Measurements from ENCODE around the gene NACC1. TPM values are rescaled to one million over a fixed set of nuclear protein-coding genes. Genes with fewer than 3 reads are reported as not detected.
A peak's percentile ranks its signal among the peaks of the same experiment; 100 is the strongest.

NACC1 gene
- total RNA-seq, 1 donor from 2014 or later = 35.2 TPM

DNA sequence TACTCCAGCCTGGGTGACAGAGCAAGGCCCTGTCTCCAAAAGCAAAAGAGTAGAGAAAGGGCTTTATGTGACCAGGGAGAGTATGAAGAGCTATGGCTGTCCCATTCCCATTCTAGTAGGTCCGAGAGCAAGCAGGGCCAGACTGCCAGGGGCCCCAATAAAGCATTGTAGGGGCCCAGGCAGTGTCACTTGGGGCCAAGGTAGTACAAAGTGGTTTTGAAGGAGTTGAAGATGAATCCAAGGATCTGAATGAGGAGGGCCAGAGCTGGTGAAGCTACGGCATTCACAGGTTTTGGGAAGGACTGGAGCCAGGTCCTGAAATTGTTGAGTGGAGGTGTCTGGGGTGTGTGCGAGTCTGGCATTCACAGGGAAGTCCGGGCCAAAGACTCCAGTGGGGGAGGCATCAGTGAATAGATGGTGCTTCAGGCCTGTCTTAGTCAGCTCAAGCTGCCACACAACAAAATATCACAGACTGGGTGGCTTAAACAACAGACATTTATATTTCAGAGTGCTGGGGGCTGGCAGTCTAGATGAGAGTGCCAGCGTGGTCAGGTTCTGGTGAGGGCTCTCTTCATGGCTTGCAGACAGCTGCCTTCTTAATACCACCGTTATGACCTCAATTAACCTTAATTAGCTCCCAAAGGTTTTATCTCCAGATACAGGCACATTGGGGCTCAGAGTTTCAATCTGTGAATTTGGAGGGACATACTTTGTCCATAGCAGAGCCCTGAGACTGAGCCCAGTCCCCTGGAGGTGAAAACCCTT lies 9.9 kb downstream of the NACC1 start:
- Histone ChIP-seq H3K27ac (no peak overlapping the region), H3K9me3 (no peaks in the 10 kb centered on the region), H3K36me3 (peaks cover 8% of the 10 kb centered on the region), H3K27me3 (ENCODE audit: low read depth) (no peaks in the 10 kb centered on the region), H3K4me3 (no peak overlapping the region), H3K4me1 (peaks cover 5% of the 10 kb centered on the region)
- DNase-seq (no peak), ATAC-seq (no peak)
- intact Hi-C loops (cut with DNase I) = no loop called here
- TF ChIP-seq, protein P1, sequence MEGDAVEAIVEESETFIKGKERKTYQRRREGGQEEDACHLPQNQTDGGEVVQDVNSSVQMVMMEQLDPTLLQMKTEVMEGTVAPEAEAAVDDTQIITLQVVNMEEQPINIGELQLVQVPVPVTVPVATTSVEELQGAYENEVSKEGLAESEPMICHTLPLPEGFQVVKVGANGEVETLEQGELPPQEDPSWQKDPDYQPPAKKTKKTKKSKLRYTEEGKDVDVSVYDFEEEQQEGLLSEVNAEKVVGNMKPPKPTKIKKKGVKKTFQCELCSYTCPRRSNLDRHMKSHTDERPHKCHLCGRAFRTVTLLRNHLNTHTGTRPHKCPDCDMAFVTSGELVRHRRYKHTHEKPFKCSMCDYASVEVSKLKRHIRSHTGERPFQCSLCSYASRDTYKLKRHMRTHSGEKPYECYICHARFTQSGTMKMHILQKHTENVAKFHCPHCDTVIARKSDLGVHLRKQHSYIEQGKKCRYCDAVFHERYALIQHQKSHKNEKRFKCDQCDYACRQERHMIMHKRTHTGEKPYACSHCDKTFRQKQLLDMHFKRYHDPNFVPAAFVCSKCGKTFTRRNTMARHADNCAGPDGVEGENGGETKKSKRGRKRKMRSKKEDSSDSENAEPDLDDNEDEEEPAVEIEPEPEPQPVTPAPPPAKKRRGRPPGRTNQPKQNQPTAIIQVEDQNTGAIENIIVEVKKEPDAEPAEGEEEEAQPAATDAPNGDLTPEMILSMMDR (IDR thresholded peaks at IDR 0.05) = no peak

DNA sequence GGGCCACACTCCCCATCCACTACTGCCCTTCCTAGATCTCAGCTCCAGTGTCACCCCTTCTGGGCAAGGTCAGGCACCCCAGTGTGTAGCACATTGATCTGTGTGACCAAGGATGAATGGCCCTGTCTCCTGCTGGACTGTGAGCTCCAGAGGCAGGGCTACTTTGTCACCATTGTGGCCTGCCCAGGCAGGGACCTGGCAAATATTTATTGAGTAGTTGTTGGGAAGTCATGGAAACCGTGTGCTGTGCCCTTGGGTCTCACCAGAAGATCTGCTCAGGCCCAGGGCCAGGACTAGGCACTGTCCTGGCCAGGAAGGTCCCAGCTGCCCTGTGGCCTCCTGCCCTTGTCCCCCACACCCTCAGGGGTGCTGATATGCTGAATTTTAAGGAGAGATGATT lies 10.5 kb downstream of the NACC1 start:
- TF ChIP-seq, protein P1 (IDR thresholded peaks at IDR 0.05) = no peak
- DNase-seq (no peak), ATAC-seq (peak in 1 of 2 donors; percentile 39)
- Histone ChIP-seq H3K4me1 (peaks cover 8% of the 10 kb centered on the region), H3K9me3 (no peaks in the 10 kb centered on the region), H3K27me3 (ENCODE audit: low read depth) (no peaks in the 10 kb centered on the region), H3K36me3 (peaks cover 8% of the 10 kb centered on the region), H3K4me3 (no peak overlapping the region), H3K27ac (no peak overlapping the region)
- intact Hi-C loops (cut with DNase I) = no loop called here

DNA sequence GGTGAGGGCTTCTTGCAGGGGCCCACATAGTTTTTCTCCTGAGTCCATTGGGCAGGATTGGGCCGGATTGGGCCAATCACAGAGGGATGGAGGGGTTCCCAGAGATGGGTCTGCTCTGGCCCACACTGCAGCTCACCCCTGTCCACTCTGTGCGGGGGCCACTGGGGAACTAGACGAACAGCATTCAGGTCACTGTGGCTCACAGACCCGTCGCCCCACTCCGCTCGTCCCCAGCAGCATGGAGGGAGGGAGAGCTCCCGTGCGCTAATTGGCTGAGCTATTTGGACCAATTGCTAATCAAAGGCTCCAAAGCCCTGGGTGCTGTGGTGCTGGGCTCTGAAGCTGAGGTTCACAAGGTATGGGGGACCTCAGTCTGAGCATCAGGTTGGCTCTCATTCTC lies 11.3 kb downstream of the NACC1 start:
- no peak for ATAC-seq
- no peak for DNase-seq
- intact Hi-C loops (cut with DNase I) = no loop called here

DNA sequence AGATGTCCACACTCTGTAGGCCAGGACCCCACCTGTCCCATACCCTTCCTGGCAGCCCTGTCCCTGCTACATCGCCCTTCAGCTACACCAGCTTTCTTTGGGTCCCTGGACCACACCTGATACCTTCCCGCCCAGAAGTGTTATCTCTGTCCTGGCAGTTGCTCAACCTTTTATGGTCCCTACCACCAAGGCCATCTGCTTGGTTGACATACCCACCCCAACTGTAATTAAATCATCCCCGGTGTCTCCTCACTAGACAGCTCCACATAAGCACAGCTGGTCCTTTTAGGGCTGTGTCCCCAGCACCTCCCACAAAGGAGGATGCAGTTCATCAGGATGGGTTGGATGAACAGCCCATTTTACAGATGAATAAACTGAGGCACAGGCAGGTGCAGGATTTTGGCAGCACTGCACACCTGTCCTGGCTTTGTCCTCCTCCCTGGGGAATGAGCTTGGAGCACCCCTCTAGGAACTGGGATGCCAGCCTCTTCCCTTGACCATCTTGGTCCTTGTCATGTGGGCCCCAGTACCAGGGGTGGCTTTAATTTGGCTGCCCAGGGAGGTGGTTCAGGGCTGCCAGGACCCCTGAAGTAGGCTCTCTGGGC lies 12.9 kb downstream of the NACC1 start:
- Histone ChIP-seq H3K36me3 (peaks cover 21% of the 10 kb centered on the region), H3K4me1 (peaks cover 17% of the 10 kb centered on the region), H3K27ac (no peak overlapping the region), H3K4me3 (no peak overlapping the region), H3K27me3 (ENCODE audit: low read depth) (no peaks in the 10 kb centered on the region), H3K9me3 (no peaks in the 10 kb centered on the region)
- no peak for DNase-seq
- intact Hi-C loops (cut with DNase I) = no loop called here
- ATAC-seq = no peak
- TF ChIP-seq, protein P1 (IDR thresholded peaks at IDR 0.05) = no peak

More for the DNA sequence above, 11.3 kb downstream of the NACC1 start:
- Histone ChIP-seq H3K4me3 (no peak overlapping the region), H3K9me3 (no peaks in the 10 kb centered on the region), H3K27ac (no peak overlapping the region), H3K4me1 (peaks cover 8% of the 10 kb centered on the region), H3K36me3 (peaks cover 8% of the 10 kb centered on the region), H3K27me3 (ENCODE audit: low read depth) (no peaks in the 10 kb centered on the region)
- TF ChIP-seq, protein P1 (IDR thresholded peaks at IDR 0.05) = no peak

DNA sequence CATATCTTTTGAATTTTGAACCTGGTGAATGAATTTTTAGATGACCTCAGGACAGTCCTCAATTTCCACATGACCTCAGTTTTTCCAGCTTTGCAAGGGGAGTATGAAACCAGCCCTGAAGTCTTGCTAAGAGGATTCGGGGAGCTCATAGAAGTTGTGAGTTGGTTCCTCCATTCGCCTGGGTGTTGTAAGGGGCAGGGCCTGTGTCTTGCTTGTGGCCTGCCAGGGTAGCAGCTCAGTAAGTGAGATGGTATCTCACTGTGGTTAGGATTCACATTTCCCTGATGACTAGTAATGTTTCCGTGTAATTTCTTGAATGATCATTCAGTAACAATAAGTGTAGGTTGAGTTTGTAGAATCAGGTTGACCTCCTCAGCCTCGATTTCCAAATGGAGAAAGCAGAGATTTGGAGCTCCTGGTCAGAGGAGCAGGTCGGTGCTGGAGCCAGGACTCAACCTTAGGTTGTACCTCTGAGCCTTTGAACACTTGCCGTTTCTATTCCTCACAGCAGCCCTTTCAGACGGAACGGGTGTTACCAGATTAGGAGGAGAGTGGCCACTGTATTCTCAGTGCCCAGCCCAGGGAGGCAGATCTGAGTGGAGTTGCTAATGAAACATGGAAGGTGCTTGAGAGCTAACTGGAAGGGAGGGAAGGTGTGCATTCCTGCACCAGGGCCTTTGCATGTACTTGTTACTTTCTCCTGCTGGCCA lies 14.6 kb downstream of the NACC1 start:
- H3K36me3 ChIP-seq = peaks cover 30% of the 10 kb centered on the region
- H3K27me3 ChIP-seq (ENCODE audit: low read depth) = no peaks in the 10 kb centered on the region
- H3K27ac ChIP-seq = peak overlapping the region; percentile 36
- TF ChIP-seq, protein P1 (IDR thresholded peaks at IDR 0.05) = no peak
- H3K9me3 ChIP-seq = no peaks in the 10 kb centered on the region
- no peak for DNase-seq
- intact Hi-C loops (cut with DNase I) = no loop called here
- H3K4me1 ChIP-seq = peaks cover 17% of the 10 kb centered on the region
- ATAC-seq = no peak
- H3K4me3 ChIP-seq = no peak overlapping the region

Data from lower lobe of right lung (tissue), 2 donors.